Activated T-helper 1 cell treated with anti-CD3 and anti-CD28 coated beads, Interleukin-12 subunit alpha, Interleukin-12 subunit beta, Interleukin-2, Interleukin-4 antibody, amounts not matched to agents 30 ng/mL and 10 ng/mL and 1 ng/mL, durations not matched to agents 14 hours and 24 hours and 36 hours (primary cell): ENCODE results near the gene C12orf76. TPM values are rescaled to one million over a fixed set of nuclear protein-coding genes. Genes with fewer than 3 reads are reported as not detected.
A peak's percentile ranks its signal among the peaks of the same experiment; 100 is the strongest.

Source experiments
- DNase-seq: peaks from one replicate; pipeline ENCODE4 v3.0.0; 2021; ENCODE audit warnings: low spot score
- H3K27ac Mint-ChIP-seq: one replicate; pipeline ENCODE4 v1.8.0; 2021; ENCODE audit warnings: mild to moderate bottlenecking, mixed read lengths
- H3K27me3 Mint-ChIP-seq: one replicate; pipeline ENCODE4 v1.8.0; 2022; ENCODE audit warnings: mild to moderate bottlenecking, moderate library complexity, mixed read lengths; ENCODE audit not compliant: insufficient read depth
- H3K36me3 Mint-ChIP-seq: one replicate; pipeline ENCODE4 v1.8.0; 2021; ENCODE audit warnings: low read depth, mixed read lengths
- H3K4me1 Mint-ChIP-seq: one replicate; pipeline ENCODE4 v1.8.0; 2021; ENCODE audit warnings: low read depth, mixed read lengths
- H3K4me3 Mint-ChIP-seq: one replicate; pipeline ENCODE4 v1.8.0; 2021; ENCODE audit warnings: mild to moderate bottlenecking, moderate library complexity, mixed read lengths
- H3K9me3 Mint-ChIP-seq: one replicate; pipeline ENCODE4 v1.8.0; 2021; ENCODE audit warnings: mixed read lengths
- intact Hi-C: fragments of 100-400 bp; cut with micrococcal nuclease; formaldehyde crosslinking; loops from one replicate; pipeline ENCODE4 v1.15.1; 2024
- total RNA-seq: library from RNA; stranded (reverse); gene quantifications from 2 replicates; pipeline ENCODE4 v1.2.3, GENCODE V29; 2022

C12orf76 gene
- total RNA-seq, 1 donor from 2014 or later: 20.8 TPM

GRCh38 chr12:109995686-109996482, 52.4 kb downstream of the C12orf76 start, which contains the start of gene GIT2:
TSS of gene GIT2 (minus strand) at chr12:109996368. CDS start at chr12:109996224, 144 bp downstream.
- DNase-seq: peak; percentile 95
- peak within 1 kb of the TSS; percentile 96 for H3K27ac Mint-ChIP-seq
- intact Hi-C loops: loop anchor here (1.0 to 10.0 kb wide), 8 partner anchors 9 to 421 kb away; partner anchors contain the start of genes ATP2A2, C12orf76, GLTP and MMAB
- peaks cover 72% of the 10 kb centered on the region for H3K4me1 Mint-ChIP-seq
- peak within 1 kb of the TSS; percentile 99 for H3K4me3 Mint-ChIP-seq
- no peaks in the 10 kb centered on the region for H3K9me3 Mint-ChIP-seq
- no peaks in the 10 kb centered on the region for H3K27me3 Mint-ChIP-seq
- peaks cover 18% of the 10 kb centered on the region for H3K36me3 Mint-ChIP-seq

- H3K36me3 Mint-ChIP-seq: peaks cover 21% of the 10 kb centered on the region
- peak overlapping the region; percentile 96 for H3K27ac Mint-ChIP-seq
- intact Hi-C loops: loop anchor here (2.0 to 10.0 kb wide), 3 partner anchors 13 to 421 kb away; partner anchors contain the start of genes ATP2A2, MMAB and MVK
- peak overlapping the region; percentile 99 for H3K4me3 Mint-ChIP-seq
- H3K9me3 Mint-ChIP-seq: no peaks in the 10 kb centered on the region
- H3K27me3 Mint-ChIP-seq: no peaks in the 10 kb centered on the region
- H3K4me1 Mint-ChIP-seq: peaks cover 73% of the 10 kb centered on the region
- DNase-seq: no peak
Measured at GRCh38 chr12:109995361-109995685, 53.0 kb downstream of the C12orf76 start.

- peak overlapping the region; percentile 99 for H3K4me3 Mint-ChIP-seq
- H3K4me1 Mint-ChIP-seq: peaks cover 74% of the 10 kb centered on the region
- H3K36me3 Mint-ChIP-seq: peaks cover 22% of the 10 kb centered on the region
- H3K27me3 Mint-ChIP-seq: no peaks in the 10 kb centered on the region
- no peaks in the 10 kb centered on the region for H3K9me3 Mint-ChIP-seq
- intact Hi-C loops: loop anchor here (1.0 to 10.0 kb wide), 4 partner anchors 14 to 420 kb away; partner anchors contain the start of genes ATP2A2, MMAB and MVK
- H3K27ac Mint-ChIP-seq: peak overlapping the region; percentile 96
- DNase-seq: no peak
Measured at GRCh38 chr12:109994401-109995175, 53.7 kb downstream of the C12orf76 start.

GRCh38 chr12:109993091-109993490, 55.2 kb downstream of the C12orf76 start:
- Mint-ChIP-seq H3K4me3 (peak overlapping the region; percentile 99), H3K4me1 (peaks cover 74% of the 10 kb centered on the region), H3K27me3 (no peaks in the 10 kb centered on the region), H3K9me3 (no peaks in the 10 kb centered on the region), H3K27ac (peak overlapping the region; percentile 63), H3K36me3 (peaks cover 32% of the 10 kb centered on the region)
- intact Hi-C loops: loop anchor here (10.0 kb wide), 2 partner anchors 292 to 418 kb away; partner anchors contain the start of genes ATP2A2, MMAB and MVK
- DNase-seq: no peak

GRCh38 chr12:109991586-109991985, 56.7 kb downstream of the C12orf76 start:
- Mint-ChIP-seq H3K9me3 (no peaks in the 10 kb centered on the region), H3K4me1 (peaks cover 71% of the 10 kb centered on the region), H3K4me3 (no peak overlapping the region), H3K36me3 (peaks cover 39% of the 10 kb centered on the region), H3K27me3 (no peaks in the 10 kb centered on the region), H3K27ac (no peak overlapping the region)
- intact Hi-C loops: loop anchor here (10.0 kb wide), 2 partner anchors 293 to 417 kb away; partner anchors contain the start of genes ATP2A2, MMAB and MVK
- DNase-seq: no peak

Other genes with a start within 250 kb of the C12orf76 start
- gene TRPV4, start 215.1 kb downstream of the C12orf76 start, total RNA-seq: not detected in 2 replicates
- gene GLTP, start 168.0 kb downstream of the C12orf76 start, total RNA-seq: 27.7 and 29.1 TPM in 2 replicates
- gene TCHP, start 148.2 kb downstream of the C12orf76 start, total RNA-seq: 30.4 and 31.1 TPM in 2 replicates
- 86.2 and 87.5 TPM in 2 replicates for gene GIT2, start 52.2 kb downstream of the C12orf76 start, total RNA-seq
- 60.4 and 62.4 TPM in 2 replicates for gene ANKRD13A, start 49.1 kb downstream of the C12orf76 start, total RNA-seq
- 0.91 and 1.2 TPM in 2 replicates for gene IFT81, start 75.8 kb upstream of the C12orf76 start, total RNA-seq
- gene ATP2A2, start 232.7 kb upstream of the C12orf76 start, total RNA-seq: 208 and 211 TPM in 2 replicates